ENCODE results near the gene FAM20C. TPM values are rescaled to one million over a fixed set of nuclear protein-coding genes. Genes with fewer than 3 reads are reported as not detected.
A peak's percentile ranks its signal among the peaks of the same experiment; 100 is the strongest.
"Not testable (repeated sequence)": the region's sequence is repeated elsewhere in the genome, so short reads cannot be mapped to it uniquely, and the experiment has no call there.

The FAM20C gene
- total RNA-seq, 4 donors from 2014 or later: 9.6 to 35.3 (median 18.6) TPM

GRCh38 chr7:178444-178843, 13.9 kb upstream of the FAM20C start:
- Histone ChIP-seq H3K27me3 (no peaks in the 10 kb centered on the region), H3K9me3 (no peaks in the 10 kb centered on the region), H3K36me3 (no peaks in the 10 kb centered on the region), H3K27ac (peak overlapping the region in 2 of 4 donors; percentile 50 to 75), H3K4me3 (no peak overlapping the region), H3K4me1 (peaks cover 10 to 13% of the 10 kb centered on the region in 2 donors)
- ATAC-seq: no peak
- intact Hi-C loops (cut with DNase I; ENCODE audit: low total_unique reads): no loop called here
- no peak for DNase-seq
- in situ Hi-C loops (cut with MboI; ENCODE audit: low sequenced_read_pairs in 4 of 4): no loop called here
- TF ChIP-seq CTCF (IDR thresholded peaks at IDR 0.05 in 4 of 5, conservative IDR thresholded peaks at IDR 0.05 in 1 of 5): no peak
- no peak for TF ChIP-seq POLR2A (IDR thresholded peaks at IDR 0.05)

GRCh38 chr7:179209-179681, 13.1 kb upstream of the FAM20C start:
- Histone ChIP-seq H3K27ac (peak overlapping the region; percentile 11 to 75 (median 58)), H3K4me3 (no peak overlapping the region), H3K36me3 (no peaks in the 10 kb centered on the region), H3K4me1 (peaks cover 16% of the 10 kb centered on the region in 2 donors), H3K9me3 (no peaks in the 10 kb centered on the region), H3K27me3 (no peaks in the 10 kb centered on the region)
- peak in 1 of 2 donors; percentile 56 for DNase-seq
- ATAC-seq: peak; percentile 46 to 57
- intact Hi-C loops (cut with DNase I; ENCODE audit: low total_unique reads): no loop called here
- in situ Hi-C loops (cut with MboI; ENCODE audit: low sequenced_read_pairs in 4 of 4): no loop called here
- TF ChIP-seq POLR2A (IDR thresholded peaks at IDR 0.05) (no peak), CTCF (IDR thresholded peaks at IDR 0.05 in 4 of 5, conservative IDR thresholded peaks at IDR 0.05 in 1 of 5) (no peak)

GRCh38 chr7:179948-180694, 12.2 kb upstream of the FAM20C start:
- Histone ChIP-seq H3K4me1 (peaks cover 16 to 18% of the 10 kb centered on the region in 2 donors), H3K9me3 (no peaks in the 10 kb centered on the region), H3K4me3 (no peak overlapping the region), H3K27me3 (no peaks in the 10 kb centered on the region), H3K36me3 (no peaks in the 10 kb centered on the region), H3K27ac (peak overlapping the region; percentile 11 to 75 (median 58))
- ATAC-seq (no peak), DNase-seq (no peak)
- no peak for TF ChIP-seq CTCF (IDR thresholded peaks at IDR 0.05 in 4 of 5, conservative IDR thresholded peaks at IDR 0.05 in 1 of 5)
- no peak for TF ChIP-seq POLR2A (IDR thresholded peaks at IDR 0.05)
- intact Hi-C loops (cut with DNase I; ENCODE audit: low total_unique reads) (no loop called here), in situ Hi-C loops (cut with MboI; ENCODE audit: low sequenced_read_pairs in 4 of 4) (no loop called here)

- in situ Hi-C loops (cut with MboI; ENCODE audit: low sequenced_read_pairs in 4 of 4) (no loop called here), intact Hi-C loops (cut with DNase I; ENCODE audit: low total_unique reads) (no loop called here)
- no peak overlapping the region for H3K27ac ChIP-seq
- peaks cover 28 to 29% of the 10 kb centered on the region in 2 donors for H3K4me1 ChIP-seq
- no peak overlapping the region for H3K4me3 ChIP-seq
- H3K36me3 ChIP-seq: no peaks in the 10 kb centered on the region
- H3K27me3 ChIP-seq: no peaks in the 10 kb centered on the region
- TF ChIP-seq CTCF (IDR thresholded peaks at IDR 0.05 in 4 of 5, conservative IDR thresholded peaks at IDR 0.05 in 1 of 5): no peak
- no peak for TF ChIP-seq POLR2A (IDR thresholded peaks at IDR 0.05)
- H3K9me3 ChIP-seq: no peaks in the 10 kb centered on the region
- DNase-seq: no peak
- no peak for ATAC-seq
Observed at GRCh38 chr7:181738-182137, 10.6 kb upstream of the FAM20C start.

- H3K9me3 ChIP-seq; H3K4me3 ChIP-seq; H3K27ac ChIP-seq; DNase-seq; in situ Hi-C loops (cut with MboI; ENCODE audit: low sequenced_read_pairs in 4 of 4); intact Hi-C loops (cut with DNase I; ENCODE audit: low total_unique reads); H3K27me3 ChIP-seq; H3K36me3 ChIP-seq; ATAC-seq: not testable (repeated sequence)
- H3K4me1 ChIP-seq: peaks cover 34 to 37% of the 10 kb centered on the region in 2 donors
Observed at GRCh38 chr7:182502-182901, 9.9 kb upstream of the FAM20C start.

Data from gastrocnemius medialis (tissue), 4 donors.